Neutrophil (primary cell): ENCODE measurements around the gene SULT1A2.
"Not testable (repeated sequence)": the region's sequence is repeated elsewhere in the genome, so short reads cannot be mapped to it uniquely, and the experiment has no call there.

Experiments used
- H3K27ac ChIP-seq: fragments of 200-600 bp; sonication (generic); 2 replicates; pipeline ENCODE4 v1.5.1; 2016; ENCODE audit warnings: mild to moderate bottlenecking, moderate library complexity
- H3K27me3 ChIP-seq: fragments of 200-600 bp; sonication (generic); 2 replicates; pipeline ENCODE4 v1.6.0; 2016; ENCODE audit warnings: mild to moderate bottlenecking
- H3K36me3 ChIP-seq: fragments of 200-600 bp; sonication (generic); 2 replicates; pipeline ENCODE4 v1.5.1; 2017
- H3K4me1 ChIP-seq, 2 experiments: fragments of 200-600 bp in 1 of 2; sonication (generic) in 1 of 2; 1 replicate in 1 of 2; 2 replicates in 1 of 2; pipeline versions ENCODE4 v1.5.1 to v1.6.1; 2013 to 2016; ENCODE audit warnings: low read depth in 1 of 2, low read length in 1 of 2, mild to moderate bottlenecking in 1 of 2, moderate library complexity in 1 of 2; ENCODE audit not compliant: control insufficient read depth in 1 of 2, insufficient read depth in 1 of 2
- H3K4me3 ChIP-seq, 2 experiments: fragments of 200-600 bp in 1 of 2; sonication (generic) in 1 of 2; 1 replicate in 1 of 2; 2 replicates in 1 of 2; pipeline ENCODE4 v1.5.1; 2013 to 2016; ENCODE audit warnings: low read depth in 1 of 2, low read length in 1 of 2, mild to moderate bottlenecking in 1 of 2, moderate library complexity in 1 of 2
- H3K9me3 ChIP-seq: fragments of 200-600 bp; sonication (generic); 2 replicates; pipeline ENCODE4 v1.5.1; 2016
- TF ChIP-seq, protein P1 (sequence below): fragments of 200-600 bp; sonication (generic); IDR thresholded peaks from 2 replicates; pipeline ENCODE4 v1.5.1; 2016; ENCODE audit warnings: antibody characterized with exemption

The SULT1A2 gene

DNA sequence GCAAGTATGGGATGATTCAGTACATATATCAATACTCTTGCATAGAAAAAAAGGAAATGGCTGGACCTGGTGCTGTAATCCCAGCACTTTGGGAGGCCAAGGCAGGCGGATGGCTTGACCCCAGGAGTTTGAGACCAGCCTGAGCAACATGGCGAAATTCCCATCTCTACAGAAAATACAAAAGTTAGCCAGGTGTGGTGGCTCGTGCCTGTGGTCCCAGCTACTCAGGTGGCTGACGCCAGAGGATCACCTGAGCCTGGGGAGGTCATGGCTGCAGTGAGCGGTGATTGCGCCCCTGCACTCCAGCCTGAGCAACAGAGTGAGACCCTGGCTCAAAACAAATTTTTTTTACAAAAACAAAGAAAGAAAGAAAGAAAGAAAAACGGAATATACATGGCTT lies 50.2 kb downstream of the SULT1A2 start:
- H3K27me3 ChIP-seq = peaks cover 8% of the 10 kb centered on the region
- no peak overlapping the region for H3K4me3 ChIP-seq
- no peak overlapping the region for H3K27ac ChIP-seq
- no peaks in the 10 kb centered on the region for H3K9me3 ChIP-seq
- H3K36me3 ChIP-seq = no peaks in the 10 kb centered on the region
- peaks cover 22 to 32% of the 10 kb centered on the region in 2 experiments for H3K4me1 ChIP-seq
- TF ChIP-seq, protein P1, sequence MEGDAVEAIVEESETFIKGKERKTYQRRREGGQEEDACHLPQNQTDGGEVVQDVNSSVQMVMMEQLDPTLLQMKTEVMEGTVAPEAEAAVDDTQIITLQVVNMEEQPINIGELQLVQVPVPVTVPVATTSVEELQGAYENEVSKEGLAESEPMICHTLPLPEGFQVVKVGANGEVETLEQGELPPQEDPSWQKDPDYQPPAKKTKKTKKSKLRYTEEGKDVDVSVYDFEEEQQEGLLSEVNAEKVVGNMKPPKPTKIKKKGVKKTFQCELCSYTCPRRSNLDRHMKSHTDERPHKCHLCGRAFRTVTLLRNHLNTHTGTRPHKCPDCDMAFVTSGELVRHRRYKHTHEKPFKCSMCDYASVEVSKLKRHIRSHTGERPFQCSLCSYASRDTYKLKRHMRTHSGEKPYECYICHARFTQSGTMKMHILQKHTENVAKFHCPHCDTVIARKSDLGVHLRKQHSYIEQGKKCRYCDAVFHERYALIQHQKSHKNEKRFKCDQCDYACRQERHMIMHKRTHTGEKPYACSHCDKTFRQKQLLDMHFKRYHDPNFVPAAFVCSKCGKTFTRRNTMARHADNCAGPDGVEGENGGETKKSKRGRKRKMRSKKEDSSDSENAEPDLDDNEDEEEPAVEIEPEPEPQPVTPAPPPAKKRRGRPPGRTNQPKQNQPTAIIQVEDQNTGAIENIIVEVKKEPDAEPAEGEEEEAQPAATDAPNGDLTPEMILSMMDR = no peak

DNA sequence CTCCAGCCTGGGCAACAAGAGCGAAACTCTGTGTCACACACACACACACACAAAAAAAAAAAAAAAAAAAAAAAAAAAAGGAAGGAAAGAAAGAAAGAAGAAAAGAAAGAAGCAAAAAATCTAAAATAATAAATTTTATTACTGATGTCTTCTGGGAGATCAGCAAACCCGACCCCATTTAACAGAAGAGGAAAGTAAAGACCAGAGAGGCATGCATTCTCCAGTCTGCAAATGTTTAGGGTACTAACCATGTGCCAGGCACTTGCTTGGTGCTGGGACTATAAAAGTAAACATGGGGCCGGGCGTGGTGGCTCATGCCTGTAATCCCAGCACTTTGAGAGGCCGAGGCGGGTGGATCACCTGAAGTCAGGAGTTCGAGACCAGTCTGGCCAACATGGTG lies 50.9 kb downstream of the SULT1A2 start:
- not testable (repeated sequence) for H3K27me3 ChIP-seq, H3K4me3 ChIP-seq, H3K36me3 ChIP-seq

DNA sequence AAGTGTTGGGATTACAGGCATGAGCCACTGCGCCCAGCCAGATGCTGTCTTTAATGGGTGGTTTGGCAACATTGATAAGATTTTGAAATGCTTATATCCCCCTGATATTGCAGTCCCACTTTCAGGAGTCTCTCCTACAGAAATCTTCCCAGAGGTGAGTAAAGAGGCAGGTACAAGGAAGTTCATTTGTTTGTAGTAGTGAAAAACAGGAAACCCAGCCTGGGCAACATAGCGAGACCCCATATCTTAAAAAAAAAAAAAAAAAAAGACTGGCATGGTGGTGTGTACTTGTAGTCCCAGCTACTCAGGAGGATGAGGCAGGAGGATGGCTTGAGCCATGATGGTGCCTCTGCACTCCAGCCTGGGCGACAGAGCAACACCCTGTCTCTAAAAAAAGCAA lies 51.9 kb downstream of the SULT1A2 start:
- H3K4me1 ChIP-seq = peaks cover 22 to 32% of the 10 kb centered on the region in 2 experiments
- H3K9me3 ChIP-seq = no peaks in the 10 kb centered on the region
- TF ChIP-seq, protein P1 = no peak
- H3K36me3 ChIP-seq = no peaks in the 10 kb centered on the region
- H3K27ac ChIP-seq = no peak overlapping the region
- no peak overlapping the region for H3K4me3 ChIP-seq
- peaks cover 8% of the 10 kb centered on the region for H3K27me3 ChIP-seq

More for the DNA sequence above, 50.9 kb downstream of the SULT1A2 start:
- not testable (repeated sequence) for H3K9me3 ChIP-seq, H3K27ac ChIP-seq
- H3K4me1 ChIP-seq = peaks cover 22 to 32% of the 10 kb centered on the region in 2 experiments

DNA sequence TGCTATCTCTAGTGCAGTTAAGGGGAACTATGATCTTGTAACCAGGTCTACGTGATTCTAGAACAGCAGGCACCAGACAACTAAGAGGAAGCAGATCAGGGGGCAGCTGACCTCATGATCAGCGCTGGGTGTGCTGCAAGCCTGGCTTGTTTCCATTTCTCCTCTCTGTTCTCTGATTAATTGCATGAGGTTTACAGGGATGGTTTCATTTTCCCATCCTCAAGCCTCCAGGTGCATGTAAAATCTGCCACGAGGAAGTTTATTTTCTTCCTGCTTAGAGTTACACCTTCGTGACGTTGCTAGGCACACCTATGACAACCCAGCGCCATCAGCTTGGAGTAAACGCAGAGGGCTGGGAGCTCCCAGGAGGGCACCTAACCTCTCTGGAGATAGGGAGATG lies 53.8 kb downstream of the SULT1A2 start:
- peaks cover 1% of the 10 kb centered on the region for H3K27me3 ChIP-seq
- H3K36me3 ChIP-seq = no peaks in the 10 kb centered on the region
- peak overlapping the region; percentile 83 for H3K27ac ChIP-seq
- H3K9me3 ChIP-seq = no peaks in the 10 kb centered on the region
- H3K4me3 ChIP-seq = peak overlapping the region; percentile 28 to 49
- H3K4me1 ChIP-seq = peaks cover 22 to 32% of the 10 kb centered on the region in 2 experiments
- TF ChIP-seq, protein P1 = no peak

DNA sequence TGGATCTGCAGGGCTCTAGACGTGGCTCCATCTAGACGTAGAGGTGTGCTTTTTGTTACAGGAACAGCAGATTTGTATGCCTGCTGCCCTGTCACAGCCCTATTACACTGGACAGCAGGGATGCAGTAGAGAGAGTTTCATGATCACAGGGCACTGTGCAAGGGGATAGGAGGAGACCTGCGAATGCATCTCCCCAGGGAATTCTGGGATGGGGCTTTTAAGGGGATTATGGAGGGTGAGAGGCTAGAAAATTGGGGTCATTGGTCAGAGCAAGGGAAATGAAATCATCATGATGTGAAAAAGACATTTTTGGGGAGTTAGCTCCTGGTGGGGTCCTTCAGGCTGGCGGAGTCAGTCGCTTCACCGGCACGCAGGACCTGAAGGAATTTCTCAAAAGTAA lies 54.2 kb downstream of the SULT1A2 start:
- Histone ChIP-seq H3K9me3 (no peaks in the 10 kb centered on the region), H3K36me3 (no peaks in the 10 kb centered on the region), H3K27me3 (no peaks in the 10 kb centered on the region), H3K4me3 (peak overlapping the region; percentile 28 to 49), H3K4me1 (peaks cover 22 to 32% of the 10 kb centered on the region in 2 experiments), H3K27ac (peak overlapping the region; percentile 83)
- TF ChIP-seq, protein P1 = no peak
